GM23338 (cell line): ENCODE measurements around the gene INTS6. TPM values are rescaled to one million over a fixed set of nuclear protein-coding genes. Genes with fewer than 3 reads are reported as not detected.

Experiments
- ATAC-seq: fragments of 200-7000 bp; cut with Tn5 transposase; 3 replicates; pipeline ENCODE4 v1.9.1; 2020
- DNase-seq: peaks from one replicate; pipeline ENCODE4 v3.0.0-alpha.2; 2015; ENCODE audit warnings: low spot score
- H2AFZ ChIP-seq: fragments of 200-600 bp; sonication (generic); 2 replicates; pipeline ENCODE4 v1.8.0; 2016; ENCODE audit warnings: antibody characterized with exemption, mild to moderate bottlenecking, moderate library complexity
- H3F3A ChIP-seq: fragments of 200-600 bp; sonication (generic); replicated peaks from 2 replicates; pipeline ENCODE4 v1.8.0; 2017; ENCODE audit warnings: antibody characterized with exemption, mixed run types, low read depth
- H3K27ac ChIP-seq: fragments of 200-600 bp; sonication (generic); 2 replicates; pipeline ENCODE4 v1.6.1; 2016; ENCODE audit warnings: low read depth
- H3K27me3 ChIP-seq: fragments of 200-600 bp; sonication (generic); 2 replicates; pipeline ENCODE4 v1.8.0; 2016; ENCODE audit warnings: mild to moderate bottlenecking, mixed run types, moderate library complexity; ENCODE audit not compliant: insufficient read depth
- H3K36me3 ChIP-seq: fragments of 200-600 bp; sonication (generic); 2 replicates; pipeline ENCODE4 v1.8.0; 2016; ENCODE audit warnings: mild to moderate bottlenecking; ENCODE audit not compliant: insufficient read depth
- H3K4me1 ChIP-seq: fragments of 200-600 bp; sonication (generic); 2 replicates; pipeline ENCODE4 v1.8.0; 2016; ENCODE audit warnings: mild to moderate bottlenecking, moderate library complexity; ENCODE audit not compliant: insufficient read depth
- H3K4me2 ChIP-seq: fragments of 200-600 bp; sonication (generic); 2 replicates; pipeline ENCODE4 v1.7.1; 2017; ENCODE audit warnings: mixed run types
- H3K4me3 ChIP-seq: fragments of 200-600 bp; sonication (generic); 2 replicates; pipeline ENCODE4 v1.6.1; 2016; ENCODE audit warnings: mixed run types
- H3K79me2 ChIP-seq: fragments of 200-600 bp; sonication (generic); replicated peaks from 2 replicates; pipeline ENCODE4 v1.8.0; 2017; ENCODE audit warnings: mild to moderate bottlenecking; ENCODE audit not compliant: insufficient read depth
- H3K9me2 ChIP-seq: fragments of 200-600 bp; sonication (generic); 2 replicates; pipeline ENCODE4 v1.8.0; 2017; ENCODE audit not compliant: insufficient read depth
- H4K20me1 ChIP-seq: fragments of 200-600 bp; sonication (generic); replicated peaks from 2 replicates; pipeline ENCODE4 v1.8.0; 2017; ENCODE audit warnings: mild to moderate bottlenecking; ENCODE audit not compliant: insufficient read depth
- H3K27ac Mint-ChIP-seq: 2 replicates; pipeline ENCODE4 v1.8.0; 2020; ENCODE audit warnings: inconsistent platforms, mild to moderate bottlenecking, moderate library complexity, mixed read lengths
- H3K27me3 Mint-ChIP-seq: 3 replicates; pipeline ENCODE4 v1.8.0; 2022; ENCODE audit warnings: low read depth, mild to moderate bottlenecking, moderate library complexity, mixed read lengths, inconsistent platforms; ENCODE audit not compliant: insufficient read depth, poor library complexity
- H3K36me3 Mint-ChIP-seq: 3 replicates; pipeline ENCODE4 v1.8.0; 2021; ENCODE audit warnings: low read depth, mild to moderate bottlenecking, inconsistent platforms, moderate library complexity, mixed read lengths
- H3K4me1 Mint-ChIP-seq: 3 replicates; pipeline ENCODE4 v1.8.0; 2020; ENCODE audit warnings: mild to moderate bottlenecking, inconsistent platforms, mixed read lengths
- H3K4me3 Mint-ChIP-seq: 3 replicates; pipeline ENCODE4 v1.8.0; 2021; ENCODE audit warnings: moderate library complexity, mild to moderate bottlenecking, inconsistent platforms, mixed read lengths
- H3K9me3 Mint-ChIP-seq: 3 replicates; pipeline ENCODE4 v1.8.0; 2020; ENCODE audit warnings: moderate library complexity, mild to moderate bottlenecking, inconsistent platforms, mixed read lengths
- CREB1 ChIP-seq: fragments of 250-450 bp; sonication (Bioruptor Pico); IDR thresholded peaks from 2 replicates; pipeline ENCODE4 v1.5.0; 2020; ENCODE audit warnings: low read depth, mild to moderate bottlenecking, moderate library complexity
- EZH2 ChIP-seq: fragments of 200-600 bp; sonication (generic); IDR thresholded peaks from one replicate; pipeline ENCODE4 v1.8.0; 2017; ENCODE audit warnings: antibody characterized with exemption, mild to moderate bottlenecking, low read depth; ENCODE audit not compliant: unreplicated experiment
- EZH2phosphoT487 ChIP-seq: fragments of 200-600 bp; sonication (generic); IDR thresholded peaks from one replicate; pipeline ENCODE4 v1.8.1; 2018; ENCODE audit warnings: antibody characterized with exemption; ENCODE audit not compliant: unreplicated experiment
- JUNB ChIP-seq: IDR thresholded peaks from one replicate; pipeline ENCODE4 v1.6.1; 2016; ENCODE audit warnings: antibody characterized with exemption; ENCODE audit not compliant: unreplicated experiment
- NANOG ChIP-seq: IDR thresholded peaks from 2 replicates; pipeline ENCODE4 v1.6.1; 2016; ENCODE audit warnings: antibody characterized with exemption, borderline replicate concordance
- POLR2AphosphoS5 ChIP-seq: IDR thresholded peaks from 2 replicates; pipeline ENCODE4 v1.6.1; 2016; ENCODE audit warnings: antibody characterized with exemption, low read depth
- STAT1 ChIP-seq: IDR thresholded peaks from one replicate; pipeline ENCODE4 v1.6.1; 2016; ENCODE audit warnings: antibody characterized with exemption; ENCODE audit not compliant: unreplicated experiment
- ZNF114 ChIP-seq: fragments of 250-450 bp; sonication (Bioruptor Pico); IDR thresholded peaks from 2 replicates; pipeline ENCODE4 v1.5.0; 2020; ENCODE audit warnings: mild to moderate bottlenecking, moderate library complexity
- ZNF331 ChIP-seq: fragments of 250-450 bp; sonication (Bioruptor Pico); IDR thresholded peaks from 2 replicates; pipeline ENCODE4 v1.5.0; 2020; ENCODE audit warnings: low read depth, mild to moderate bottlenecking, moderate library complexity
- polyA plus RNA-seq: library from polyadenylated mRNA; unstranded; fragments of >200 nt; fragmentation: Nextera tagmentation; extraction: Ambion mirVana; gene quantifications from 2 replicates; pipeline ENCODE4 v1.2.1, GENCODE V29; 2016
- total RNA-seq: library from RNA; depleted of rRNA; stranded (reverse); fragments of >200 nt; shearing (Covaris generic); gene quantifications from 2 replicates; pipeline ENCODE4 v1.2.3, GENCODE V29; 2014
- TF ChIP-seq, protein P1 (sequence below): IDR thresholded peaks from one replicate; pipeline ENCODE4 v1.6.1; 2018; ENCODE audit warnings: antibody characterized with exemption; ENCODE audit not compliant: unreplicated experiment
- TF ChIP-seq, protein P2 (sequence below), 2 experiments: fragments of 200-600 bp in 1 of 2; sonication (generic) in 1 of 2; conservative IDR thresholded peaks; 2 replicates each; pipeline versions ENCODE4 v1.5.1 to v1.6.1; 2016 to 2017; ENCODE audit warnings: antibody characterized with exemption in 2 of 2, low read depth in 2 of 2, mild to moderate bottlenecking in 2 of 2, moderate library complexity in 1 of 2

INTS6 gene
- total and polyA plus RNA-seq, 2 experiments from 2014 or later = 24.8 to 38.6 TPM

DNA sequence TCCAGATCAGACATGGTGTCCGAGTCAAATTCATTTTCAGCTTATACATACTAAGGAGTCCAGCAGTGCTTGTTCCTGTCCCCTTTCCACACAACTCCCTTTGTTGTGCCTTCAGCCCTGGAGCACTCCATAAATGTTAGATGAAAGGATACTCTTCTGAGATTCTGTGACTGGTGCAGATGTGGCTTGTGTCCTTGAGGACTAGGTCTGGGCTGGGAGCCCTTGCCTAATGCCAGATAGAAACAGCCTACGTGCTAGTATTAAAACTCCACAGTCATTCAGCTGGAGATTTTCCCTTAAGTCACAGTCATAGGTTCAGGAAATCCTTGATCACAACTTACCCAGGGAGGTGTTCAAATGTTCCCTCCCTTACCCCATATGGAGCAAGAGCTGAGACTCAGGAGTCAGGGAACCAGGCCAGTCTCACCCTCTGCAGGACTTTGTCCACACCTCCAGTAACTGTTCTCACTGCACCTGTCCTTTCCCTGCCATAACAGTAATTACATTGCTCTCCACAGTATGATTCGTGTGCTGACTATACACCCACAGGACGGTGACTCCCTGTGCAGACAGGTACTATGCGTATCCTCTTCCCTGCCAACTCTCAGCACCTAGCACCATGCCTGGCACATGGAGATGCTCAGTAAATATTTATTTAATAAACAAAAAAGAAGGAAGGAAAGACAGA, 128.9 kb downstream of the INTS6 start (continued):
- no peak for TF ChIP-seq CREB1 (CRISPR knock-in tag)
- no peak for TF ChIP-seq ZNF114 (CRISPR knock-in tag)

DNA sequence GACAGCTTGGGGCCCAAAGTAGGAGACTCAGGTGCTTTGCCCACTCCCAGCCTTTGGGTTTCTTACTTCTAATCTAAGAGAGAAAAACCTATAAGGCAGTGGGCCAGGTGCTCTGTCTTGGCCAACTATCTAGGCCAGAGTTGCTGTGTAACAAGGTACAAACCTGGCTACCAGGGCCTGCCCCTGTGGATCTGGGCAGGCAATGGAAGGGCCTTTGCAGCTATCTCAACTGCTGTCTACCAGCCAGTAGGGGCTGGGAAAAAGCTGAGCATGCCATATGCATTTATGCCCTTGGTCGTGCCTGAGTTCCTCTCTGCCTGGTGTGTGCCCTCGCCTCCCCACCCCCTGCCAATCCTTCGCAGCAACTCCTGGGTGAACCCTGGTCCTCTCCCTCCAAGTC, 130.0 kb downstream of the INTS6 start:
- Mint-ChIP-seq H3K27me3 (peaks cover 2% of the 10 kb centered on the region), H3K9me3 (no peaks in the 10 kb centered on the region; the same call in 2 of the 3 replicates), H3K4me1 (peaks cover 35% of the 10 kb centered on the region), H3K27ac (no peak overlapping the region), H3K4me3 (no peak overlapping the region), H3K36me3 (no peaks in the 10 kb centered on the region; the same call in 2 of the 3 replicates)
- H4K20me1 ChIP-seq = no peaks in the 10 kb centered on the region
- TF ChIP-seq JUNB = no peak
- TF ChIP-seq, protein P1, sequence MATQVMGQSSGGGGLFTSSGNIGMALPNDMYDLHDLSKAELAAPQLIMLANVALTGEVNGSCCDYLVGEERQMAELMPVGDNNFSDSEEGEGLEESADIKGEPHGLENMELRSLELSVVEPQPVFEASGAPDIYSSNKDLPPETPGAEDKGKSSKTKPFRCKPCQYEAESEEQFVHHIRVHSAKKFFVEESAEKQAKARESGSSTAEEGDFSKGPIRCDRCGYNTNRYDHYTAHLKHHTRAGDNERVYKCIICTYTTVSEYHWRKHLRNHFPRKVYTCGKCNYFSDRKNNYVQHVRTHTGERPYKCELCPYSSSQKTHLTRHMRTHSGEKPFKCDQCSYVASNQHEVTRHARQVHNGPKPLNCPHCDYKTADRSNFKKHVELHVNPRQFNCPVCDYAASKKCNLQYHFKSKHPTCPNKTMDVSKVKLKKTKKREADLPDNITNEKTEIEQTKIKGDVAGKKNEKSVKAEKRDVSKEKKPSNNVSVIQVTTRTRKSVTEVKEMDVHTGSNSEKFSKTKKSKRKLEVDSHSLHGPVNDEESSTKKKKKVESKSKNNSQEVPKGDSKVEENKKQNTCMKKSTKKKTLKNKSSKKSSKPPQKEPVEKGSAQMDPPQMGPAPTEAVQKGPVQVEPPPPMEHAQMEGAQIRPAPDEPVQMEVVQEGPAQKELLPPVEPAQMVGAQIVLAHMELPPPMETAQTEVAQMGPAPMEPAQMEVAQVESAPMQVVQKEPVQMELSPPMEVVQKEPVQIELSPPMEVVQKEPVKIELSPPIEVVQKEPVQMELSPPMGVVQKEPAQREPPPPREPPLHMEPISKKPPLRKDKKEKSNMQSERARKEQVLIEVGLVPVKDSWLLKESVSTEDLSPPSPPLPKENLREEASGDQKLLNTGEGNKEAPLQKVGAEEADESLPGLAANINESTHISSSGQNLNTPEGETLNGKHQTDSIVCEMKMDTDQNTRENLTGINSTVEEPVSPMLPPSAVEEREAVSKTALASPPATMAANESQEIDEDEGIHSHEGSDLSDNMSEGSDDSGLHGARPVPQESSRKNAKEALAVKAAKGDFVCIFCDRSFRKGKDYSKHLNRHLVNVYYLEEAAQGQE = no peak
- TF ChIP-seq ZNF114 (CRISPR knock-in tag) = no peak
- no peak for TF ChIP-seq POLR2AphosphoS5
- no peak for TF ChIP-seq NANOG
- no peak for TF ChIP-seq CREB1 (CRISPR knock-in tag)
- peak; percentile 10; the same call in 1 of the 3 replicates for ATAC-seq
- H3F3A ChIP-seq = no peaks in the 10 kb centered on the region
- H3K27me3 ChIP-seq = no peaks in the 10 kb centered on the region
- H3K36me3 ChIP-seq = no peaks in the 10 kb centered on the region
- H3K4me2 ChIP-seq = no peak overlapping the region
- peaks cover 19% of the 10 kb centered on the region for H3K4me1 ChIP-seq
- no peak overlapping the region for H3K4me3 ChIP-seq
- H3K79me2 ChIP-seq = no peaks in the 10 kb centered on the region
- no peak overlapping the region for H2AFZ ChIP-seq
- no peak overlapping the region for H3K27ac ChIP-seq
- peaks cover 30% of the 10 kb centered on the region for H3K9me2 ChIP-seq
- no peak for DNase-seq

DNA sequence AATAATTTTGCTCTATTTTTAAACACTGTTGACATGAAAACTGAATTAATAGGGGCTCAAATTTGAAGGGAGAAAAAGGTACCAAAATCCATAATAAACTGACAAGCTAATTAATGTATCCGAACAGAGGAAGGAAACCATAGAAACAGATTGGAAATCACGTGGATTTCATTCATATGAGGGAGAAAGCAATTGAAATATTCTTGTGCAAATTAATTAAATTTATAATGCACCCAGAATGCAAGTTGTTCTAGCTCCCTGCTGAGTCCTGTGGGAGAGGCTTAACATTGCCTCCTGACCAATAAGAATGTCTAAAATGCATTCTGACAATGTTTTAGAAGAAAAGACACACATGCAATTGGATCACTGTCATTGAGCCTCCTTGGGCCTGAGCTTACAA, 131.0 kb downstream of the INTS6 start:
- no peak overlapping the region for H3K4me3 ChIP-seq
- H3K4me2 ChIP-seq = no peak overlapping the region
- no peak for ATAC-seq
- peaks cover 19% of the 10 kb centered on the region for H3K4me1 ChIP-seq
- Mint-ChIP-seq H3K27ac (no peak overlapping the region), H3K9me3 (no peaks in the 10 kb centered on the region; the same call in 2 of the 3 replicates), H3K27me3 (peaks cover 2% of the 10 kb centered on the region), H3K4me3 (no peak overlapping the region), H3K36me3 (no peaks in the 10 kb centered on the region; the same call in 2 of the 3 replicates), H3K4me1 (peaks cover 35% of the 10 kb centered on the region)
- no peaks in the 10 kb centered on the region for H3K27me3 ChIP-seq
- H3F3A ChIP-seq = no peaks in the 10 kb centered on the region
- no peaks in the 10 kb centered on the region for H3K79me2 ChIP-seq
- no peak for DNase-seq
- no peak overlapping the region for H2AFZ ChIP-seq
- H3K9me2 ChIP-seq = peaks cover 40% of the 10 kb centered on the region
- no peaks in the 10 kb centered on the region for H4K20me1 ChIP-seq
- H3K27ac ChIP-seq = no peak overlapping the region
- H3K36me3 ChIP-seq = no peaks in the 10 kb centered on the region
- TF ChIP-seq STAT1 (no peak), ZNF114 (CRISPR knock-in tag) (no peak), CREB1 (CRISPR knock-in tag) (no peak), EZH2phosphoT487 (no peak), ZNF331 (CRISPR knock-in tag) (no peak), NANOG (no peak), JUNB (no peak), EZH2 (no peak)
- TF ChIP-seq, protein P1 = no peak
- TF ChIP-seq, protein P2, sequence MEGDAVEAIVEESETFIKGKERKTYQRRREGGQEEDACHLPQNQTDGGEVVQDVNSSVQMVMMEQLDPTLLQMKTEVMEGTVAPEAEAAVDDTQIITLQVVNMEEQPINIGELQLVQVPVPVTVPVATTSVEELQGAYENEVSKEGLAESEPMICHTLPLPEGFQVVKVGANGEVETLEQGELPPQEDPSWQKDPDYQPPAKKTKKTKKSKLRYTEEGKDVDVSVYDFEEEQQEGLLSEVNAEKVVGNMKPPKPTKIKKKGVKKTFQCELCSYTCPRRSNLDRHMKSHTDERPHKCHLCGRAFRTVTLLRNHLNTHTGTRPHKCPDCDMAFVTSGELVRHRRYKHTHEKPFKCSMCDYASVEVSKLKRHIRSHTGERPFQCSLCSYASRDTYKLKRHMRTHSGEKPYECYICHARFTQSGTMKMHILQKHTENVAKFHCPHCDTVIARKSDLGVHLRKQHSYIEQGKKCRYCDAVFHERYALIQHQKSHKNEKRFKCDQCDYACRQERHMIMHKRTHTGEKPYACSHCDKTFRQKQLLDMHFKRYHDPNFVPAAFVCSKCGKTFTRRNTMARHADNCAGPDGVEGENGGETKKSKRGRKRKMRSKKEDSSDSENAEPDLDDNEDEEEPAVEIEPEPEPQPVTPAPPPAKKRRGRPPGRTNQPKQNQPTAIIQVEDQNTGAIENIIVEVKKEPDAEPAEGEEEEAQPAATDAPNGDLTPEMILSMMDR (conservative IDR thresholded peaks at IDR 0.05; ENCODE audit: low read depth in 2 of 2) = no peak
